D721Med (cell line): Measurements from ENCODE around the gene GJC1.

Experiments used
- DNase-seq: peaks from one replicate; pipeline ENCODE4 v3.0.0; 2011; ENCODE audit warnings: low spot score; ENCODE audit not compliant: insufficient read length
- FAIRE-seq: peaks from 2 replicates; lab custom pipeline; 2011; peaks lifted over from hg19 to GRCh38; lab: Jason Lieb, UNC
- TF ChIP-seq, protein P1 (sequence below): IDR thresholded peaks from 2 replicates; pipeline ENCODE4 v1.5.1; 2012; ENCODE audit warnings: mild to moderate bottlenecking, control low read depth; ENCODE audit not compliant: insufficient read depth; ENCODE audit errors: missing control alignments

The GJC1 gene

GRCh38 chr17:44776628-44777393, 53.3 kb downstream of the GJC1 start:
- TF ChIP-seq, protein P1, sequence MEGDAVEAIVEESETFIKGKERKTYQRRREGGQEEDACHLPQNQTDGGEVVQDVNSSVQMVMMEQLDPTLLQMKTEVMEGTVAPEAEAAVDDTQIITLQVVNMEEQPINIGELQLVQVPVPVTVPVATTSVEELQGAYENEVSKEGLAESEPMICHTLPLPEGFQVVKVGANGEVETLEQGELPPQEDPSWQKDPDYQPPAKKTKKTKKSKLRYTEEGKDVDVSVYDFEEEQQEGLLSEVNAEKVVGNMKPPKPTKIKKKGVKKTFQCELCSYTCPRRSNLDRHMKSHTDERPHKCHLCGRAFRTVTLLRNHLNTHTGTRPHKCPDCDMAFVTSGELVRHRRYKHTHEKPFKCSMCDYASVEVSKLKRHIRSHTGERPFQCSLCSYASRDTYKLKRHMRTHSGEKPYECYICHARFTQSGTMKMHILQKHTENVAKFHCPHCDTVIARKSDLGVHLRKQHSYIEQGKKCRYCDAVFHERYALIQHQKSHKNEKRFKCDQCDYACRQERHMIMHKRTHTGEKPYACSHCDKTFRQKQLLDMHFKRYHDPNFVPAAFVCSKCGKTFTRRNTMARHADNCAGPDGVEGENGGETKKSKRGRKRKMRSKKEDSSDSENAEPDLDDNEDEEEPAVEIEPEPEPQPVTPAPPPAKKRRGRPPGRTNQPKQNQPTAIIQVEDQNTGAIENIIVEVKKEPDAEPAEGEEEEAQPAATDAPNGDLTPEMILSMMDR, result no peak
- FAIRE-seq (no peak), DNase-seq (no peak)

GRCh38 chr17:44775838-44776621, 54.1 kb downstream of the GJC1 start:
- DNase-seq (no peak), FAIRE-seq (no peak)
- TF ChIP-seq, protein P1, result no peak

- TF ChIP-seq, protein P1, result no peak
- peak; percentile 97 for DNase-seq
- no peak for FAIRE-seq
These were observed 54.8 kb downstream of the GJC1 start for GRCh38 chr17:44775136-44775837.

GRCh38 chr17:44774271-44775135, 55.6 kb downstream of the GJC1 start:
- FAIRE-seq, result no peak
- peak; percentile 97 for DNase-seq
- TF ChIP-seq, protein P1, result peak; percentile 99

GRCh38 chr17:44773140-44773539, 56.9 kb downstream of the GJC1 start:
- DNase-seq (no peak), FAIRE-seq (no peak)
- TF ChIP-seq, protein P1, result no peak

DNA sequence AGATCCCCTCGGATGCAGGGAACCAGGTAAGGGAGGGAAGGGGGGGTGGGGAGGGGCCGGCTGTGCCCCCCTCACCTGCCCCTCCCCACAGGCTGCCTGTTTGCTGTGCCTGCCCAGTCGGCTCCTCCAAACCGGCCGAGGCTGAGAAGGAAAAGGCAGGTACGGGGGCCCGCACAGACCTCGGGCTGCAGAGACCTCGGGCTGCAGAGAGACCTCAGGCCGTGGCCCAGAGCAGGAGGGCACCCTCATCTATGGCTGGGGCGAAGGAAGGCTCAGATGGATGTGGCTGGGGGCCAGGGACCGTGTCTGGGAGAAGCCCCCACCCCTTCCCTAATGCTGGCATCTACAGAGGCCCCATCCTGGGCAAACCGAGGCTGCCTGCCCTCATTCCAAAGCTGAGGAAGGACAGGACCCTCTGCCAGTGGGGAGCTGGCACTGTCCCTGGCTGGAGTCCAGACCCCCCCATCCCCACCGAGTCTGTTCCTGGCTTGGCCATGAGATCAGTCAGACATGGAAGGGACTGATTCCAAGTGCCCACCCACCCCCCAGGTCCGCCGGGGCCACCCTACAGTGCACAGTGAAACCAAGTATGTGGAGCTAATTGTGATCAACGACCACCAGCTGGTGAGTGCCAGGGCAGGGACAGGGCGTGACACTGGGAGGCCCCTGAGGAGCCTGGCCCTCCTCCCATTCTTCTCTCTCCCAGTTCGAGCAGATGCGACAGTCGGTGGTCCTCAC, 57.6 kb downstream of the GJC1 start:
- TF ChIP-seq, protein P1, result no peak
- FAIRE-seq (no peak), DNase-seq (no peak)
